ENCODE results near the gene PSPH. TPM values are rescaled to one million over a fixed set of nuclear protein-coding genes. Genes with fewer than 3 reads are reported as not detected.
A peak's percentile ranks its signal among the peaks of the same experiment; 100 is the strongest.

PSPH gene
- total RNA-seq, 1 donor from 2014 or later, result 16.2 TPM

DNA sequence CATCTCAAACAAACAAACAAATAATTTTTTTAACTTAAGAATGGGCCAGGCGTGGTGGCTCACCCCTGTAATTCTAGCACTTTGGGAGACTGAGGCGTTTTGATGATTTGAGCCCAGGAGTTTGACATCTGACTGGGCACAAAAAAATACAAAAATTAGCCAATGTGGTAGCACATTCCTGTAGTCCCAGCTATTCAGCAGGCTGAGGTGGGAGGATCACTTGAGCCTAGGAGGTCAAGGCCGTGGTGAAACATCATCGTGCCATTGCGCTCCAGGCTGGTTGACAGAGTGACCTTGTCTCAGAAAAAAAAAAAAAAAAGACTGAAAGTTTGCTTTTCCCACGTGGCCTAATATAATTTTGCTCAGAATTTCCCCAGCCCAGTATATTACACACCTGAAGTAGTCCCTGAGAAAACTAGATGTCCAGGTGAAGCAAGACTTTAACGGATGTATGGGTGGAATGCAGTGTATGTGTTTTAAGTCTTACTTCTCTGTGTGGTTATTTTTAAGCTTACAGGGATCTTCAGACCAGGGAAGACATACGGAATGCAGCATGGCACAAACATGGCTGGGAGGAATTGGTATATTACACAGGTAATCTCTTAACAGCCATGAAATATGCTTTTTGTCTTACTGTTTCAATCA lies 54.3 kb downstream of the PSPH start:
- DNase-seq, result no peak

DNA sequence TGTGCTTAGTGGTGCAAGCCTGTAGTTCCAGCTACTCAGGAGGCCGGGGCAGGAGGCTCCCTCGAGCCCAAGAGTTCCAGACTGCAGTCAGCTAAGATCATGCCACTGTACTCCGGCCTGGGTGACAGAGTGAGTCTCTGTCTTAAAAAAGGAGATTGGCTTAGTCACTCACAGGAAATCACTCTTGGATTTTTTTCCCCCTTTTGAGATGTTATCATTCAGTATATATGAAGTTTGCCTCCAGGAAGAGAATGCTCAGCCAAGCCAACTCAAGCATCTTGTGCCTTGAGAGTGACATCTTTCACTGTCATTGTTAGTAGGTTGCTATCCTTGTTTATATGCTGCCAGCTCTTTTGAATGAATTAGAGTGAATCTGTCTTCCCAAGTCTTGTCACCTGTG lies 58.9 kb downstream of the PSPH start:
- no peak for DNase-seq

DNA sequence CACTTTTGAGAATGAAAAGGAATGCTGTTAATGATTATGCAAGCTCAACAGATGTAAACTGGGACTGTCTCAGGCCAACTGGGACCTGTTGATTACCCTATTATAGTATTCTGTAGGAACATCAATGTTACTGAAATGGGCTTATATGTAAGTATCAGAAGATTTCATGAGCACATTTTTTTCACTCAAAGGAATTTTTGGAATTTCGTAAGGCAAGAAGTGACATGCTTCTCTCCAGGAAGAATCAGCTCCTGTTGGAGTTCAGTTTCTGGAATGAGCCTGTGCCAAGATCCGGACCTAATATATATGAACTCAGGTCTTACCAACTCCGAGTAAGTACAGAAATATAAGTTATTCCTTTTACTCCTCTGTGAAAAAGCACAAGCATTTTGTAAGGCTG lies 67.7 kb downstream of the PSPH start:
- DNase-seq, result no peak

DNA sequence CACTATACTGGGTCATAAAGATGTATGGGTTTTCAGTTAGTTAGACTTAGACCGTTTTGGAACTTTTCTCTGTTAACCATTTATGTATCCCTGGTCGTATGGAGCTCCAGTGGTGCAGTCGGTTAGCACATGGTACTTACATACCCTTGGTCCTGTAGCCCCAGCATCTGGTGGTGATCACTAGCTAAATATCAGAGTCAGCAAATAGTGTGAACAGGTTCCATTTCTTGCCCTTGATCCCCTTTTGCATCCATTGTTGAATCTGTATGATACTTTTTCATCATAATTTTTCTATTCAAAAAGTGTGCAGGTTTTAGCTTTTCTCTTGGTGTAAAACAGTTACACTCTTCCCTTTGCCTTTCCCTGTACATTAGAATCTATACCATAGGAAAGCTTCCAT lies 71.0 kb downstream of the PSPH start:
- no peak for DNase-seq

DNA sequence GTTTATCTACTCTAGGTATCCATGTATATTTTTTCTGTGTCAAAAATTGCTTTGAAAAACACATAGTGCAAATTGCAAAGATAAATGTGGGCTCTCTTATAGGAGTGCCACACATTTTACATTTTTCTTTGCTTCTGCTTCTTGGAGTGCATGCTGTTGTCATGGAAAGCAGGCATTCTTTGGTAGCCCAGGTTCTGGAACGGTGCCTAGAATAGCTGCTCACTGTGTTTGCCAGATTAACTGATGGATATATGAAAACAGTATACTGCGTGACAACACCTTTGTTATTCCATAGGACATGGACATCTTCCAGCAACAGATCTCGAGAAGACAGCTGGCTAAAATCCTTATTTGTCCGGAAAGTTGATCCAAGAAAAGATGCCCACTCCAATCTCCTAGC lies 73.4 kb downstream of the PSPH start:
- DNase-seq, result peak; percentile 65

DNA sequence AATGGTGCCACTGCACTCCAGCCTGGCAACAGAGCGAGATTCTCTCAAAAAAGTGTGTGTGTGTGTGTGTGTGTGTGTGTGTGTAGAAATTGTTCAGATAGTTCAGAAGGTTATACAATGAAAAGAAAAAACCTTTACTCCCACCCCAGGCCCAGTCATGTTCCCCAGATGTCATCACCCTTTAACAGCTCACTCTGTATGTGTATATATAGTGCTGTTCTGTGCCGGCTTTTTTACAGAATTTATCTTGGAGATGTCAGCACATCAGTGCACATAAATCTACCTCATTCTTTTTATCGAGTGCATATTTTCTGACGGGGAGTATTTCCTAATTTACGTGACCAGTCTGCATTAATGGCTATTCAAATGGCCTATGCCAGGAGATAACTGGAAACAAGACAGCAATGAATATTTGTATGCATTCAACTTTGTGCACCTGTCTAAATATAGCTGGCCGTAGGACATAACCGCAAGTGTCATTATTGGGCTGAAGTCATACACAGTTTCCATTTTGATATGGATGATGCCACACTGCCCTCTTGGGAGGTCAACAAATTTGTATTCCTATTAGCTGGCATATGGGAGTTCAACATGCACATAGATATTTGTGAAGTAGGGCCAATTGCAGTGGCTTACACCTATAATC lies 75.1 kb downstream of the PSPH start:
- DNase-seq, result peak; percentile 12

DNA sequence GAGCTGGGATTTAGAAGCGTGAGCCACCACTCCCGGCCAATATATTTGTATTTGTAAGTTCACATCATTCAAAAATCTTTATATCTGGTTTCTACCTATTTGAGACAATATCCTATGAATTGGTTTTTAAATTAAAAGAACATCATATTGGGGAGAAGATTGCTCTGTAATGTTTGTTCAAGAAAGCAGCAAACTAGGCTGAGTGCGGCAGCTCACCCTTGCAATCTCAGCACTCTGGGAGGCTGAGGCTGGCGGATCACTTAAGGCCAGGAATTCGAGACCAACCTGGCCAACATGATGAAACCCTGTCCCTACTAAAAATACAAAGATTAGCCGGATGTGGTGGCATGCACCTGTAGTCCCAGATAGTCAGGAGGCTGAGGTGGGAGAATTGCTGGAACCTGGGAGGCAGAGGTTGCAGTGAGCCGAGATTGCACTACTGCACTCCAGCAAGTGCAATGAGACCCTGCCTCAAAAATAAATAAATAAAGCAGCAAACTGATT lies 77.4 kb downstream of the PSPH start:
- DNase-seq, result no peak

DNA sequence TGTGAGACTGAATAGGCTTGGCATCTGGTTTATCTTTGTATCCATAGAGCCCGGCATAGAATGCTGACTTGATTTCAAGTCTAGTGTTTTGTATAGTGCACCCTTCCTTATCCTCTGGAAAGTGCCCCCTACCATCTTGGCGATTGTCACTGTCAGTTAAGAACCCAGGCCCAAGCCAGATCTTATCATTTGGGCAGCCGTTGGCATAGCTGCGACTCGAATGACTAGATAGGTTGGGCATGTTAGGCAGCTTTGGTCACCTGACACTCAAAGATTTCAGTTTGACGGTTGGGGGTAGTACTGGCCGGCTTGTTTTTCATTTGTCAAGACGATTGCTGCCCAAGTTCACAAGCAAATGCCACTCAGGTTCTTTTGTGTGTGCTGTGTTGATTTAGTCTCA lies 80.3 kb downstream of the PSPH start:
- DNase-seq, result peak; percentile 30

DNA sequence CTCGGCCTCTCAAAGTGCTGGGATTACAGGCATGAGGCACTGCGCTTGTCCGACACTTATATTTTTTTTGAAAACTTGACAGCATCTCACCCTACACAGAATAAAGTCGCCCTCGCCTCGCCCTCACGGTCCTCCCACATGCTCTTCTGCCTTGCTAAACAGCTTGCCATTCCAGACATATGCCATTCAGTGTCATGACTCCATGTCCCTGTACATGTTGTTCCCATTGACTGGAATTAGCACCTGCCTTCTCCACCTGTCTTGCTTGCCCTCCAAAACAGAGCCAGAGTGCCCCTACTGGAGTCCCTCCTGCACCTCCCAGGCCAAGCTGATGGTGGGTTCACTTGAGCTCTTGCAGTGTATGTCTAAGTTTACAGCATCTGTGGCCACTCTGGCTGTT lies 80.7 kb downstream of the PSPH start:
- peak; percentile 46 for DNase-seq

DNA sequence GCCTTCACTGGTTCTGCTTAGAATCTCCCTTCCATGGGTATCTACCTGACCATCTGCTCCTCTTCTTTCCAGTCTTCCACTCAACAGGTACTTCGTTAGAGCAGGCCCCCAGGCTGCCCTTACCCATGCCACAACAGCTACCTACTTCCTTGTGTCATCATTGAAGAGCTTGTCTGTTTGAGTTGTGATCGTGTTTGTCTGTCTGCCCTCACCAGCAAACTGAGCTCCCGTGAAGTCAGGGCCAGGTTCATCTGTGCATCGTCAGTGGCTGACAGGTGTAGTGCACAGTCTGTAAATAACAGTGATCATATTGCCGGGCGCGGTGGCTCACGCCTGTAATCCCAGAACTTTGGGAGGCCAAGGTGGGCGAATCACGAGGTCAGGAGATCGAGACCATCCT lies 81.9 kb downstream of the PSPH start:
- DNase-seq, result no peak

DNA sequence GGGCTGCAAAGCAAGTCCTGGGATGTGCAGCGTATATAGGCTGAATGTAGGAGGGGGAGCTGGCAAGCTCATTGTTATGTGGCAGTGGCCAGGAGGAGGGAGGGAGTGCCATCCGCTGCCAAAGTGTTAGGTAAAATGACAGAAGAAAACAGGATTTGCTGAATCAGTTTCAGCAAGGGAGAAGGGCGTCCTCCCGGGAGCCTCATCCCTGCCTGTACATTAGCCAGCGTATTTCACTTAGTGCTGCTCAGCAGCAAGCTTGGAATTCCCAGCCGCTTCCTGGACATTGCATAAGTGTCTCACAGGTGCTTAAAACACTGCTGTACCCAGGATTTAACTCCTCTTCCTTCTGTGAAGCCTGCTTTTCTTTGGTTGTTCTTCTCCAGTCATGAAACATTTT lies 84.4 kb downstream of the PSPH start:
- DNase-seq, result peak; percentile 11

DNA sequence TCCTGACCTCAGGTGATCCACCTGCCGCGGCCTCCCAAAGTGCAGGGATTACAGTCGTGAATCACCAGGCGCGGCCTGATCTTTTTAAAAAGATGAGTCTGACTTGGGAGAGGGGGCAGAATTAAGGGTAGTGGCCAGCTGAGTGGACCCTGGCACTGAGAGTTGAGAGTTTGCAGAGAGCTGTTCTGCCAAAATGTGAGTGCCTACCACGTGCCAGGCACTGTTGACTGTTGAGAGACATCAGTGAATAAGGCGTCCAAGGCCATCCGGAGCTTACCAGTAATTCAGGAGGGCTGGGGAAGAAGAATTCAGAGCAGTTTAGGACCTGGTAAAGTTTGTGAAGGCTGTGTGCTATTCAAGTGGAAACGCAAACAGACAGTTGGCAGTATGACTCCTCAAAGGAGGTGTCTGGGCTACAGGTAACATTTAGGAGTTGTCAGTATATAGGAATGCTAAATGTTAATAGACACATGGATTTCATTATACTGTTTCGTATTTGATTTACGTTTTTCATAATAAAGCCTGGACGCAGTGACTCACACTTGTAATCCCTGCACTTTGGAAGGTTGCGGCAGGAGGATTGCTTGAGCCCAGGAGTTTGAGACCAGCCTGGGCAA lies 85.3 kb downstream of the PSPH start:
- peak; percentile 40 for DNase-seq

DNA sequence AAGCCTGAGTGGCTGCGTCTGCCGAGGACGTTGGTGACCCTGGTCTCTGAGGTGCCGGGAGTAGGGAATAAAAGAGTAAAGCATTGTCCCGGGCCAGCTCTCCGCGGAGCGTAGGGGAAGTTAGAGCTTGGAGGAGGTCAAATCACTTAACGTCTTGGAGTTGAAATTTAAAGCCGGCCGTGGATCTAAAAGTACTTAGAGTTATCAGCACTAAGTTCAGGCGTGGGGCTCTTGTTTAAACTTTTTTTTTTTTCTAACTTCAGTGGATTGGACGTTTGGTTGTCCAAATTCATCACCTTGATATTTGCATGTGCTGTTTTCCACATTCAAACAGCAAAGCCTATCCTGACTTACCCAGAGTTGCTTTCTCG lies 86.2 kb downstream of the PSPH start:
- no peak for DNase-seq

DNA sequence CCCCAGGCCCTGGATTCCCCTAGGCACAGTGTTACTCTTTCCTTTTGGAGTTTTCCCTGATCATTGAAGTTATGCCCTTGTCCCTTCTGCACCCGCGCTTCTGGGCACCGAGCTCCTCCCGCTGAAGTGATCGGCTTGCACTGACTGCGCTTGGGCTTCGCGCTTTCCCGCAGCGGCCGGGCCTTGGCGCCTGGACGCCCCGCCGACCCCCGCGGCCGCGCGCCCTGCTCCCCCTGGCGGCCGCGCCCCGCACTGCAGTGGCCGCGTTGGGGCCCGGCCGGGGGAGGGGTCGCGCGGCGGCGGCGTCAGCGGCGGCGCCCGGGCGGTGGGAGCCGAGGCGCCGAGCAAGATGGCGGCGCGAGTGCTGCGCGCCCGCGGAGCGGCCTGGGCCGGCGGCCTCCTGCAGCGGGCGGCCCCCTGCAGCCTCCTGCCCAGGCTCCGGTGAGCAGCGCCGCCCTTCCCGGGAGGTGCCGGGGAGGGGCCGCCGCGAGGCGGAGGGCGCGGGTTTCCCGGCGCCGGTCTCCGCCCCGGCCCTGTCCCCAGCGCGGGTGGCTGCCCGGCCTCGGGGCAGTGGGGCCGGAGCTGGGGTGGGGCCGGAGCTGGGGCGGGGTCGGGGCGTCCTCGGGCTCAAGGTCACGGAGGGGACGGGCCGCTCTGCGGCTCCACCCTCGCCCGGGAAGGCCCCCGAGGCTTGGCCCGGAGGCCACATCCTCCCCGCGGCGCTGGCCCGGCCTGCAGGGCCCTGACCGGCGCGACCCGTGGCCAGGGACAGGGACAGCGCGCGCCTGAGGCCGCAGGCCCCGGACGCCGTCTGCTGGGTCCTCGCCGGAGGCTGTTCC lies 86.8 kb downstream of the PSPH start, which contains the start of gene NIPSNAP2:
TSS of gene NIPSNAP2 (plus strand) at position 325 of the 839 bp plus-strand sequence. CDS start at position 350, 25 bp downstream.
- DNase-seq, result peak; percentile 83

DNA sequence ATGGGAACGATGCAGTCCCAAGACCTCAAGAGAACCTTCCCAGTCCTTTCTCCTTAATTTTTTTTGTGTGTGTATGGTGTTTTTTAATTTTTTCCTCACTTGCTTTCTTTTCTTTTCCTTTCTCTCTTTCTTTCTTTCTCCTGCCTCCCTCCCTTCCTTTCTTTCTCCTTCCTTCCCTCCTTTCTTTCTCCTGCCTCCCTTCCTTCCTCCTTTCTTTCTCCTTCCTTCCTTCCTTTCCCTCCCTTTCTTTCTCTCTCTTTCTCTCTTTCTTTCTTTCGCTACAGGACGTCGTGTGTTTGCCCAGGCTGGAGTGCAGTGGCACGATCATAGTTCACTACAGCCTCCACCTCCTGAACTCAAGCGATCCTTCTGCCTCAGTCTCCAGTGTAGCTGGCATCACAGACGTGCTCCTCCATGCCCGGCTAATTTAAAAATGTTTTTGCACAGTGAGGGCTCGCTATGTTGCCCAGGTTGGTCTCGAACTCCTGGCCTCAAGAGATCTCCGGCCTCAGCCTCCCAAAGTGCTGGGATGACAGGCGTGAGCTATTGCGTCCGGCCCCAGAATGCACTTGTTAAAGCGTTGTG lies 87.6 kb downstream of the PSPH start:
- DNase-seq, result no peak

DNA sequence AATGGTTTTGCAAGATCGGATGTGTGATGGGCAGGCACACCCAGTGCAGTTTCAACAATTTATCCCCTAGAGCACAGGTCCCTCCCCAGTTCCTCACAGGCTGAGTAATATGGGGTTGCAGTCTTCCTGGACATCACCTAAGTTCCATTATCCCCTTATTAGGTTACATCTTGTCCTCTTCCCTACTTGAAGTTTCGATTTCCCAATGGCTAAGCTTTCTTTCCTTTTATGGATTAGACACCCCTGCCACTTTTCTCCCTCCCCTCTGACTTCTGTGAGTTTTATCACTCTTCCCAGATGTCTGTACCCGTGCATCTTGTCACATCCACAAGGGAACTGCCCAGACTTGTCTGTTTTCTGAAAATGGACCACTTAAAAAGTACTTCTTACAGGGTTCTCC lies 89.2 kb downstream of the PSPH start:
- DNase-seq, result no peak

Small RNAs within 50 kb of the gene (small RNA-seq; reads per million reads assigned to genes)
- 0.05 reads per million for gene SNORA15 (ENCODE audit: low replicate concordance)
- not detected for gene SNORA22B (ENCODE audit: low replicate concordance)

Other genes with a start within 250 kb of the PSPH start
- gene SEPTIN14, start 188.7 kb downstream of the PSPH start, total RNA-seq, result not detected
- 15.1 TPM for gene ZNF713, start 164.0 kb downstream of the PSPH start, total RNA-seq
- 12.9 TPM for gene MRPS17, start 99.6 kb downstream of the PSPH start, total RNA-seq
- 177 TPM for gene NIPSNAP2, start 86.9 kb downstream of the PSPH start, total RNA-seq
- 118 TPM for gene CCT6A, start 321 bp upstream of the PSPH start, total RNA-seq
- gene SUMF2, start 12.8 kb upstream of the PSPH start, total RNA-seq, result 53.5 TPM
- 65.2 TPM for gene PHKG1, start 41.5 kb upstream of the PSPH start, total RNA-seq
- gene CHCHD2, start 55.0 kb upstream of the PSPH start, total RNA-seq, result 268 TPM
- gene NUPR2, start 65.0 kb upstream of the PSPH start, total RNA-seq, result not detected

Measured in tongue (tissue), 3 donors.